Peyer's patch (tissue), 4 donors: ENCODE measurements around the gene ASB1.

ENCODE experiments used
- CTCF ChIP-seq, 6 experiments: fragments of 450-650 bp in 4 of 6; fragments of 200-600 bp in 2 of 6; sonication (generic) in 1 of 6; IDR thresholded peaks; one replicate each; pipeline ENCODE4 v1.5.1; 2017 to 2019; ENCODE audit warnings: antibody characterized with exemption in 6 of 6, mild to moderate bottlenecking in 3 of 6, moderate library complexity in 1 of 6
- POLR2A ChIP-seq, 2 donors: fragments of 450-650 bp; IDR thresholded peaks; one replicate each; pipeline ENCODE4 v1.5.1; 2017; ENCODE audit warnings: antibody characterized with exemption in 2 of 2, mild to moderate bottlenecking in 2 of 2, moderate library complexity in 2 of 2

- TF ChIP-seq CTCF (IDR thresholded peaks at IDR 0.05) (no peak), POLR2A (IDR thresholded peaks at IDR 0.05) (no peak)
Measured at GRCh38 chr2:238456970-238457926, 30.5 kb downstream of the ASB1 start.
